Panc1 (cell line): Measurements from ENCODE around the gene CD46. TPM values are rescaled to one million over a fixed set of nuclear protein-coding genes. Genes with fewer than 3 reads are reported as not detected.

ENCODE experiments used
- ATAC-seq: fragments of 200-7000 bp; cut with Tn5 transposase; 2 replicates; pipeline ENCODE4 v1.9.1; 2020; ENCODE audit warnings: mild to moderate bottlenecking, moderate library complexity
- BruUV-seq: library from RNA; stranded (reverse); fragments of 400-500 nt; replicated peaks from 2 replicates; lab custom pipeline; 2021; lab: Mats Ljungman, UMichigan
- CTCF ChIA-PET: fragments of 300-600 bp; sonication (Branson Sonifier 250); formaldehyde crosslinking; loops from one replicate; lab custom pipeline; 2022; ENCODE audit warnings: antibody characterized with exemption; lab: Charles Lee
- POLR2A ChIA-PET: fragments of 300-600 bp; sonication (Branson Sonifier 250); formaldehyde crosslinking; loops from one replicate; lab custom pipeline; 2022; ENCODE audit warnings: antibody characterized with exemption; lab: Charles Lee
- DNase-seq: peaks from one replicate; pipeline ENCODE4 v3.0.0-alpha.2; 2010; ENCODE audit warnings: low read depth, low spot score
- H3K27ac ChIP-seq: 2 replicates; pipeline ENCODE4 v1.5.1; 2011; ENCODE audit warnings: mild to moderate bottlenecking, low read length, inconsistent platforms
- H3K27me3 ChIP-seq: fragments of 200-500 bp; sonication (Bioruptor generic); 2 replicates; pipeline ENCODE4 v1.6.0; 2014; ENCODE audit warnings: low read length, inconsistent platforms; ENCODE audit not compliant: control insufficient read depth, insufficient read depth
- H3K36me3 ChIP-seq: fragments of 200-500 bp; sonication (Bioruptor generic); 2 replicates; pipeline ENCODE4 v1.5.1; 2014; ENCODE audit warnings: inconsistent platforms, mild to moderate bottlenecking, low read length, moderate library complexity; ENCODE audit not compliant: control insufficient read depth, insufficient read depth
- H3K4me1 ChIP-seq: 2 replicates; pipeline ENCODE4 v1.5.1; 2011; ENCODE audit warnings: inconsistent platforms, mild to moderate bottlenecking, low read length, moderate library complexity; ENCODE audit not compliant: control insufficient read depth, insufficient read depth
- H3K4me3 ChIP-seq, 2 experiments: 2 replicates each; pipeline ENCODE4 v1.5.1; 2011 to 2012; ENCODE audit warnings: low read depth in 2 of 2, low read length in 2 of 2, mild to moderate bottlenecking in 2 of 2, inconsistent platforms in 1 of 2, moderate library complexity in 1 of 2
- H3K9me3 ChIP-seq: fragments of 200-500 bp; sonication (Bioruptor generic); 2 replicates; pipeline ENCODE4 v1.5.1; 2014; ENCODE audit warnings: low read depth, mild to moderate bottlenecking, inconsistent platforms, low read length, moderate library complexity; ENCODE audit not compliant: control insufficient read depth, insufficient read depth
- POLR2AphosphoS5 ChIP-seq: IDR thresholded peaks from 2 replicates; pipeline ENCODE4 v1.6.1; 2012; ENCODE audit warnings: mild to moderate bottlenecking, low read depth, low read length, moderate library complexity
- SIN3A ChIP-seq: IDR thresholded peaks from 2 replicates; pipeline ENCODE4 v1.6.1; 2012; ENCODE audit warnings: low read depth, mild to moderate bottlenecking, low read length, moderate library complexity, borderline replicate concordance; ENCODE audit not compliant: insufficient read depth
- TCF7L2 ChIP-seq: IDR thresholded peaks from 2 replicates; pipeline ENCODE4 v1.6.1; 2011; ENCODE audit warnings: mild to moderate bottlenecking, low read depth, low read length, inconsistent platforms
- in situ Hi-C: cut with HindIII; loops from 2 replicates; pipeline ENCODE4 v1.10.0; 2016; ENCODE audit warnings: low sequenced_read_pairs, low pct_unique_long_range_greater_than_20kb
- intact Hi-C: fragments of 100-400 bp; cut with micrococcal nuclease; formaldehyde crosslinking; loops from one replicate; pipeline ENCODE4 v1.10.0; 2022; ENCODE audit not compliant: unreplicated experiment
- total RNA-seq: library from RNA; stranded (reverse); gene quantifications from one replicate; pipeline ENCODE4 v1.2.1, GENCODE V29; 2021; ENCODE audit not compliant: unreplicated experiment
- TF ChIP-seq, protein P1 (sequence below), 2 experiments: IDR thresholded peaks; 2 replicates each; pipeline ENCODE4 v1.6.1; 2011 to 2012; ENCODE audit warnings: low read depth in 2 of 2, control low read depth in 1 of 2, low read length in 1 of 2, mild to moderate bottlenecking in 1 of 2, moderate library complexity in 1 of 2; ENCODE audit not compliant: insufficient read depth in 1 of 2
- TF ChIP-seq, protein P2 (sequence below): fragments of 450-650 bp; IDR thresholded peaks from 2 replicates; pipeline ENCODE4 v1.5.1; 2017; ENCODE audit warnings: mild to moderate bottlenecking

Gene CD46
- total RNA-seq, 1 experiment from 2014 or later, result 128 TPM

DNA sequence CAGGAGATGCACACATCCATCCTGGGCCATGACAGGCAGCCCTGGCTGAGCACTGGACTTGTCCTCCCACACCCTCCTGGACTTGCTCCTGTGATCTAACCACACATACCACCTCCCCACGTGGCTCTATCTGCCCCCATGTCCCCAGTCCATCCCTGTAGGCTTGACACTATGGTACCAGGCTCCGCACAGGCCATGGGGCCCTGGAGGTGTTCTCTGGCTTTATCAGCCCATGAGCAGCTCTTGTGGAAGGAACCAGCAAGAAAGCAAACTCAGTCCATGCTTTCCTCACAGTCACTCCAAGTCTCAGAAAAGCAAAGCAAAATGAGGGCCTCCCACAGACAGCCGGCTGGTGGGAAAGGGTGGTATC lies 61.6 kb downstream of the CD46 start:
- no peak overlapping the region for H3K27ac ChIP-seq
- H3K4me3 ChIP-seq, result no peak overlapping the region
- no peaks in the 10 kb centered on the region for H3K27me3 ChIP-seq
- ATAC-seq, result no peak
- no peaks in the 10 kb centered on the region for H3K9me3 ChIP-seq
- in situ Hi-C loops (no loop called here), intact Hi-C loops (no loop called here)
- no peak for DNase-seq
- POLR2A ChIA-PET, result no interaction called here
- CTCF ChIA-PET, result no interaction called here
- no peaks in the 10 kb centered on the region for H3K4me1 ChIP-seq
- no TSS peak for BruUV-seq
- TF ChIP-seq SIN3A (no peak), TCF7L2 (no peak), POLR2AphosphoS5 (no peak)
- TF ChIP-seq, protein P1, sequence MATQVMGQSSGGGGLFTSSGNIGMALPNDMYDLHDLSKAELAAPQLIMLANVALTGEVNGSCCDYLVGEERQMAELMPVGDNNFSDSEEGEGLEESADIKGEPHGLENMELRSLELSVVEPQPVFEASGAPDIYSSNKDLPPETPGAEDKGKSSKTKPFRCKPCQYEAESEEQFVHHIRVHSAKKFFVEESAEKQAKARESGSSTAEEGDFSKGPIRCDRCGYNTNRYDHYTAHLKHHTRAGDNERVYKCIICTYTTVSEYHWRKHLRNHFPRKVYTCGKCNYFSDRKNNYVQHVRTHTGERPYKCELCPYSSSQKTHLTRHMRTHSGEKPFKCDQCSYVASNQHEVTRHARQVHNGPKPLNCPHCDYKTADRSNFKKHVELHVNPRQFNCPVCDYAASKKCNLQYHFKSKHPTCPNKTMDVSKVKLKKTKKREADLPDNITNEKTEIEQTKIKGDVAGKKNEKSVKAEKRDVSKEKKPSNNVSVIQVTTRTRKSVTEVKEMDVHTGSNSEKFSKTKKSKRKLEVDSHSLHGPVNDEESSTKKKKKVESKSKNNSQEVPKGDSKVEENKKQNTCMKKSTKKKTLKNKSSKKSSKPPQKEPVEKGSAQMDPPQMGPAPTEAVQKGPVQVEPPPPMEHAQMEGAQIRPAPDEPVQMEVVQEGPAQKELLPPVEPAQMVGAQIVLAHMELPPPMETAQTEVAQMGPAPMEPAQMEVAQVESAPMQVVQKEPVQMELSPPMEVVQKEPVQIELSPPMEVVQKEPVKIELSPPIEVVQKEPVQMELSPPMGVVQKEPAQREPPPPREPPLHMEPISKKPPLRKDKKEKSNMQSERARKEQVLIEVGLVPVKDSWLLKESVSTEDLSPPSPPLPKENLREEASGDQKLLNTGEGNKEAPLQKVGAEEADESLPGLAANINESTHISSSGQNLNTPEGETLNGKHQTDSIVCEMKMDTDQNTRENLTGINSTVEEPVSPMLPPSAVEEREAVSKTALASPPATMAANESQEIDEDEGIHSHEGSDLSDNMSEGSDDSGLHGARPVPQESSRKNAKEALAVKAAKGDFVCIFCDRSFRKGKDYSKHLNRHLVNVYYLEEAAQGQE (IDR thresholded peaks at IDR 0.05; ENCODE audit: insufficient read depth in 1 of 2, low read depth in 2 of 2, low read length in 1 of 2), result no peak
- TF ChIP-seq, protein P2, sequence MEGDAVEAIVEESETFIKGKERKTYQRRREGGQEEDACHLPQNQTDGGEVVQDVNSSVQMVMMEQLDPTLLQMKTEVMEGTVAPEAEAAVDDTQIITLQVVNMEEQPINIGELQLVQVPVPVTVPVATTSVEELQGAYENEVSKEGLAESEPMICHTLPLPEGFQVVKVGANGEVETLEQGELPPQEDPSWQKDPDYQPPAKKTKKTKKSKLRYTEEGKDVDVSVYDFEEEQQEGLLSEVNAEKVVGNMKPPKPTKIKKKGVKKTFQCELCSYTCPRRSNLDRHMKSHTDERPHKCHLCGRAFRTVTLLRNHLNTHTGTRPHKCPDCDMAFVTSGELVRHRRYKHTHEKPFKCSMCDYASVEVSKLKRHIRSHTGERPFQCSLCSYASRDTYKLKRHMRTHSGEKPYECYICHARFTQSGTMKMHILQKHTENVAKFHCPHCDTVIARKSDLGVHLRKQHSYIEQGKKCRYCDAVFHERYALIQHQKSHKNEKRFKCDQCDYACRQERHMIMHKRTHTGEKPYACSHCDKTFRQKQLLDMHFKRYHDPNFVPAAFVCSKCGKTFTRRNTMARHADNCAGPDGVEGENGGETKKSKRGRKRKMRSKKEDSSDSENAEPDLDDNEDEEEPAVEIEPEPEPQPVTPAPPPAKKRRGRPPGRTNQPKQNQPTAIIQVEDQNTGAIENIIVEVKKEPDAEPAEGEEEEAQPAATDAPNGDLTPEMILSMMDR, result no peak
- H3K36me3 ChIP-seq, result no peaks in the 10 kb centered on the region

DNA sequence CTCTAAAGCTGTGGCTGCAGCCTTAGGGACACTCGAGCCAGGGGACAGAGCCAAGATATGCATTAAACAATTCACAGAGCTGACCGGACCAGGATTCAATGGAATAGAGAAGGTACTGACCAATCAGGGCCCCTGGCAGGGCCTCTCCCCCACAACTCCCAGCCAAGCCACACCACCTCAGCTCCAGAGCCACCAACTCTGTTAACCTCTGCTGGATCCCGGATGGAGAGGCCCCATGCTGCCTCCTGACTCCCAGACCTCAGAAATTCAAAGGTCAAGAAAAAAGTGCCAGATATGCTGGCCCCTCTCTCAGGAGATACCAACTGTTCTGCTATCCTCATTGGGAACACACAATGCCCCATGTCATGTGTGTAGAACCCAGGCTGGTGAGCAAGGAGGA lies 62.1 kb downstream of the CD46 start:
- H3K36me3 ChIP-seq, result no peaks in the 10 kb centered on the region
- intact Hi-C loops, result no loop called here

More for the DNA sequence above, 62.1 kb downstream of the CD46 start:
- Histone ChIP-seq H3K27me3 (no peaks in the 10 kb centered on the region), H3K27ac (no peak overlapping the region), H3K4me3 (no peak overlapping the region), H3K4me1 (no peaks in the 10 kb centered on the region), H3K9me3 (no peaks in the 10 kb centered on the region)
- BruUV-seq, result no TSS peak
- no peak for DNase-seq
- POLR2A ChIA-PET, result no interaction called here
- CTCF ChIA-PET, result no interaction called here
- ATAC-seq, result no peak
- in situ Hi-C loops, result no loop called here
- TF ChIP-seq, protein P1 (IDR thresholded peaks at IDR 0.05; ENCODE audit: insufficient read depth in 1 of 2, low read depth in 2 of 2, low read length in 1 of 2), result no peak
- TF ChIP-seq, protein P2, result no peak
- no peak for TF ChIP-seq POLR2AphosphoS5
- no peak for TF ChIP-seq TCF7L2
- TF ChIP-seq SIN3A, result no peak
